WTC11 (cell line): ENCODE data around the gene RGS6.

Experiments used
- TF ChIP-seq, protein P1 (sequence below): fragments of 200-600 bp; IDR thresholded peaks from 2 replicates; pipeline ENCODE4 v1.8.0; 2022; ENCODE audit warnings: antibody characterized with exemption
- TF ChIP-seq, protein P2 (sequence below): sonication (generic); formaldehyde crosslinking; IDR thresholded peaks from 2 replicates; pipeline ENCODE4 v1.8.1; 2022; ENCODE audit warnings: low read depth, missing genetic modification reagents, borderline replicate concordance

DNA sequence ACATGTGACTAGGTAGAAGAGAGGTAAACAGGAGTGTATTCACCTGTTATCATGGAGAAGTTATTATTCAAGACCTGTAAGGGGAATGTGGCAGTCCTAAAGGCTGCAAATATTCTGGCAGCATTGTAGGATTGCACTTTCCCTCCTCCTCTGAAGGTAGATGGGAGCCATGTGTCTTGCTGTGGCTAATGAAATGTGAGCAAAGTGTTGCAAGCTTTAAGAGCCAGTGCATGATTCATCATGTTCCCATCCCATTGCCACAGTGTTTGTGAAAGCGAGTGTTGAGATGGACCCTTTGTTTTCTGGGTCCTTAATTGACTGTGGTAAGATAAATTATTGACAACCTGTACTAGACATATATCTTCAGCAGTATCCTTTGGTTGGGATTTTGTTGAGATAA, 128.7 kb downstream of the RGS6 start:
- TF ChIP-seq, protein P1, sequence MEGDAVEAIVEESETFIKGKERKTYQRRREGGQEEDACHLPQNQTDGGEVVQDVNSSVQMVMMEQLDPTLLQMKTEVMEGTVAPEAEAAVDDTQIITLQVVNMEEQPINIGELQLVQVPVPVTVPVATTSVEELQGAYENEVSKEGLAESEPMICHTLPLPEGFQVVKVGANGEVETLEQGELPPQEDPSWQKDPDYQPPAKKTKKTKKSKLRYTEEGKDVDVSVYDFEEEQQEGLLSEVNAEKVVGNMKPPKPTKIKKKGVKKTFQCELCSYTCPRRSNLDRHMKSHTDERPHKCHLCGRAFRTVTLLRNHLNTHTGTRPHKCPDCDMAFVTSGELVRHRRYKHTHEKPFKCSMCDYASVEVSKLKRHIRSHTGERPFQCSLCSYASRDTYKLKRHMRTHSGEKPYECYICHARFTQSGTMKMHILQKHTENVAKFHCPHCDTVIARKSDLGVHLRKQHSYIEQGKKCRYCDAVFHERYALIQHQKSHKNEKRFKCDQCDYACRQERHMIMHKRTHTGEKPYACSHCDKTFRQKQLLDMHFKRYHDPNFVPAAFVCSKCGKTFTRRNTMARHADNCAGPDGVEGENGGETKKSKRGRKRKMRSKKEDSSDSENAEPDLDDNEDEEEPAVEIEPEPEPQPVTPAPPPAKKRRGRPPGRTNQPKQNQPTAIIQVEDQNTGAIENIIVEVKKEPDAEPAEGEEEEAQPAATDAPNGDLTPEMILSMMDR = no peak
- TF ChIP-seq, protein P2, sequence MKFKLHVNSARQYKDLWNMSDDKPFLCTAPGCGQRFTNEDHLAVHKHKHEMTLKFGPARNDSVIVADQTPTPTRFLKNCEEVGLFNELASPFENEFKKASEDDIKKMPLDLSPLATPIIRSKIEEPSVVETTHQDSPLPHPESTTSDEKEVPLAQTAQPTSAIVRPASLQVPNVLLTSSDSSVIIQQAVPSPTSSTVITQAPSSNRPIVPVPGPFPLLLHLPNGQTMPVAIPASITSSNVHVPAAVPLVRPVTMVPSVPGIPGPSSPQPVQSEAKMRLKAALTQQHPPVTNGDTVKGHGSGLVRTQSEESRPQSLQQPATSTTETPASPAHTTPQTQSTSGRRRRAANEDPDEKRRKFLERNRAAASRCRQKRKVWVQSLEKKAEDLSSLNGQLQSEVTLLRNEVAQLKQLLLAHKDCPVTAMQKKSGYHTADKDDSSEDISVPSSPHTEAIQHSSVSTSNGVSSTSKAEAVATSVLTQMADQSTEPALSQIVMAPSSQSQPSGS (CRISPR knock-in tag) = no peak
